Brain microvascular endothelial cell (primary cell): ENCODE data around the gene SYVN1.

Experiments used
- DNase-seq: peaks from one replicate; pipeline ENCODE4 v3.0.0-alpha.2; 2020
- H3K27ac ChIP-seq: fragments of 250-450 bp; sonication (Bioruptor Pico); 2 replicates; pipeline ENCODE4 v1.5.1; 2020; ENCODE audit warnings: mild to moderate bottlenecking, moderate library complexity
- H3K27me3 ChIP-seq: fragments of 250-450 bp; sonication (Bioruptor Pico); replicated peaks from 2 replicates; pipeline ENCODE4 v1.5.1; 2020; ENCODE audit warnings: mild to moderate bottlenecking
- H3K36me3 ChIP-seq: fragments of 250-450 bp; sonication (Bioruptor Pico); replicated peaks from 2 replicates; pipeline ENCODE4 v1.5.1; 2020; ENCODE audit warnings: mild to moderate bottlenecking
- H3K4me3 ChIP-seq: 2 replicates; pipeline ENCODE4 v1.5.1; 2011; ENCODE audit warnings: low read depth, mild to moderate bottlenecking, control low read depth, low read length, moderate library complexity
- CTCF ChIP-seq: IDR thresholded peaks from 2 replicates; pipeline ENCODE4 v1.5.1; 2011; ENCODE audit warnings: low read depth, mild to moderate bottlenecking, moderate library complexity, low read length, control low read depth, inconsistent platforms; ENCODE audit errors: missing control alignments
- in situ Hi-C: cut with HindIII; loops from 2 replicates; pipeline ENCODE4 v1.10.0; 2017; ENCODE audit warnings: low sequenced_read_pairs, low pct_ligation_motif_present

SYVN1 gene

GRCh38 chr11:65109231-65110198 lies 24.8 kb downstream of the SYVN1 start:
- no peak for DNase-seq
- Histone ChIP-seq H3K27ac (no peak overlapping the region), H3K4me3 (no peak overlapping the region), H3K27me3 (no peaks in the 10 kb centered on the region), H3K36me3 (peaks cover 2% of the 10 kb centered on the region)
- in situ Hi-C loops = no loop called here
- TF ChIP-seq CTCF = no peak

DNA sequence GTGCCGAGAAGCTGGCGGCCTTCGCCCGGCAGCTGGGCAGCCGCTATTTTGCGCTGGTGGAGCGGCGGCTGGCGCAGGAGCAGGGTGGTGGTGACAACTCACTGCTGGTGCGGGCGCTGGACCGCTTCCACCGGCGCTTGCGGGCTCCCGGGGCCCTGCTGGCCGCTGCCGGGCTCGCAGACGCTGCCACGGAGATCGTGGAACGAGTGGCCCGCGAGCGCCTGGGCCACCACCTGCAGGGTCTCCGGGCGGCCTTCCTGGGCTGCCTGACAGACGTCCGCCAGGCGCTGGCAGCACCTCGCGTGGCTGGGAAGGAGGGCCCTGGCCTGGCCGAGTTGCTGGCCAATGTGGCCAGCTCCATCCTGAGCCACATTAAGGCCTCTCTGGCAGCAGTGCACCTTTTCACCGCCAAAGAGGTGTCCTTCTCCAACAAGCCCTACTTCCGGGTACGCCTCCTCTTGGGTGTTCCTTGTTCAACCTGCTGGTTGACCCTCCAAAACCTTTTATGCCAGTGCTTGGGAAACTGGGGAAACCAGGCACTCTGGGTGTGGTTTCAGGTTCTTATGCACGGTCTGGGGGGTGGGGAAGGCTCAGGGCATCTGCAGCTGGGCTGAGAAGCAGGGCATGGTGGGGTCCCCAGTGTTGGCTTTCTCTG lies 25.7 kb downstream of the SYVN1 start:
- no peak for DNase-seq
- H3K27me3 ChIP-seq = no peaks in the 10 kb centered on the region
- in situ Hi-C loops = no loop called here
- no peak for TF ChIP-seq CTCF
- H3K4me3 ChIP-seq = no peak overlapping the region
- H3K36me3 ChIP-seq = peaks cover 2% of the 10 kb centered on the region
- no peak overlapping the region for H3K27ac ChIP-seq

- peaks cover 2% of the 10 kb centered on the region for H3K36me3 ChIP-seq
- H3K27me3 ChIP-seq = no peaks in the 10 kb centered on the region
- no peak overlapping the region for H3K27ac ChIP-seq
- no peak for DNase-seq
- no peak for TF ChIP-seq CTCF
- in situ Hi-C loops = no loop called here
- H3K4me3 ChIP-seq = no peak overlapping the region
These were observed 26.4 kb downstream of the SYVN1 start for GRCh38 chr11:65107751-65108468.

- no peak overlapping the region for H3K27ac ChIP-seq
- H3K4me3 ChIP-seq = no peak overlapping the region
- no peak for DNase-seq
- peaks cover 2% of the 10 kb centered on the region for H3K36me3 ChIP-seq
- in situ Hi-C loops = no loop called here
- TF ChIP-seq CTCF = no peak
- H3K27me3 ChIP-seq = no peaks in the 10 kb centered on the region
These were observed 27.2 kb downstream of the SYVN1 start for GRCh38 chr11:65107078-65107477.

GRCh38 chr11:65104628-65105027 lies 29.7 kb downstream of the SYVN1 start:
- H3K36me3 ChIP-seq = peaks cover 2% of the 10 kb centered on the region
- H3K27me3 ChIP-seq = no peaks in the 10 kb centered on the region
- in situ Hi-C loops = no loop called here
- H3K27ac ChIP-seq = no peak overlapping the region
- TF ChIP-seq CTCF = no peak
- DNase-seq = no peak
- H3K4me3 ChIP-seq = no peak overlapping the region
